Measurements from ENCODE around the gene PPDPF. TPM values are rescaled to one million over a fixed set of nuclear protein-coding genes. Genes with fewer than 3 reads are reported as not detected.

The PPDPF gene
- total and polyA plus RNA-seq, 2 donors (not counting 3 experiments of a cell fraction or from before 2014, with no cell fraction given), result 52.2 to 219 TPM

- CTCF ChIA-PET, result interaction anchor here (2.4 kb wide), 1 partner anchor 10 kb away, joined by 8 read pairs; no protein-coding TSS in a partner anchor
- Histone ChIP-seq H3K79me2 (ENCODE audit: control insufficient read depth, insufficient read depth, low read length) (no peaks in the 10 kb centered on the region), H3K27ac (ENCODE audit: insufficient read depth, low read depth, low read length) (no peak overlapping the region), H3K9ac (replicated peaks; ENCODE audit: extremely low read depth, insufficient read depth, low read length) (no peak overlapping the region), H3K36me3 (ENCODE audit: control insufficient read depth in 2 of 2, extremely low read depth in 1 of 2, insufficient read depth in 2 of 2, low read length in 2 of 2) (no peaks in the 10 kb centered on the region), H3K9me3 (replicated peaks; ENCODE audit: control insufficient read depth, insufficient read depth, low read length) (no peaks in the 10 kb centered on the region), H2AFZ (ENCODE audit: low read depth, low read length) (no peak overlapping the region), H3K9me1 (replicated peaks; ENCODE audit: control insufficient read depth, extremely low read depth, insufficient read depth, low read length) (no peaks in the 10 kb centered on the region), H3K4me3 (replicated peaks in 1 of 3; ENCODE audit: insufficient read depth in 1 of 3, low read depth in 1 of 3, low read length in 3 of 3) (no peak overlapping the region), H3K4me2 (ENCODE audit: insufficient read depth, low read length) (no peak overlapping the region), H3K4me1 (ENCODE audit: control insufficient read depth, extremely low read depth, insufficient read depth, low read length) (no peaks in the 10 kb centered on the region), H3K27me3 (ENCODE audit: control insufficient read depth in 2 of 2, insufficient read depth in 2 of 2, low read length in 2 of 2) (no peaks in the 10 kb centered on the region), H4K20me1 (replicated peaks; ENCODE audit: control insufficient read depth, extremely low read depth, insufficient read depth, low read length) (no peaks in the 10 kb centered on the region)
- TF ChIP-seq POLR2A (IDR thresholded peaks at IDR 0.05; ENCODE audit: low read depth, low read length), result no peak
- TF ChIP-seq FOS (IDR thresholded peaks at IDR 0.05; ENCODE audit: borderline replicate concordance, insufficient read depth, low read length), result no peak
- TF ChIP-seq MAX (IDR thresholded peaks at IDR 0.05; ENCODE audit: insufficient read depth, insufficient read length), result no peak
- POLR2A ChIA-PET, result no interaction called here
- BruUV-seq (replicated peaks), result no TSS peak
- dilution Hi-C loops (cut with MboI; ENCODE audit: extremely low pct_ligation_motif_present, low sequenced_read_pairs) (no loop called here), intact Hi-C loops (cut with micrococcal nuclease) (no loop called here)
- FAIRE-seq (no peak), DNase-seq (ENCODE audit: low read depth, low spot score) (no peak)
These were observed 14.8 kb upstream of the PPDPF start for GRCh38 chr20:63505723-63506122.

GRCh38 chr20:63507083-63507743 lies 13.4 kb upstream of the PPDPF start:
- DNase-seq (ENCODE audit: low read depth, low spot score) (no peak), FAIRE-seq (no peak)
- Histone ChIP-seq H3K27me3 (ENCODE audit: control insufficient read depth in 2 of 2, insufficient read depth in 2 of 2, low read length in 2 of 2) (peaks cover 0 to 2% of the 10 kb centered on the region in 2 experiments), H3K9me3 (replicated peaks; ENCODE audit: control insufficient read depth, insufficient read depth, low read length) (no peaks in the 10 kb centered on the region), H3K9ac (replicated peaks; ENCODE audit: extremely low read depth, insufficient read depth, low read length) (no peak overlapping the region), H3K36me3 (ENCODE audit: control insufficient read depth in 2 of 2, extremely low read depth in 1 of 2, insufficient read depth in 2 of 2, low read length in 2 of 2) (no peaks in the 10 kb centered on the region), H2AFZ (ENCODE audit: low read depth, low read length) (no peak overlapping the region), H4K20me1 (replicated peaks; ENCODE audit: control insufficient read depth, extremely low read depth, insufficient read depth, low read length) (no peaks in the 10 kb centered on the region), H3K4me2 (ENCODE audit: insufficient read depth, low read length) (no peak overlapping the region), H3K9me1 (replicated peaks; ENCODE audit: control insufficient read depth, extremely low read depth, insufficient read depth, low read length) (no peaks in the 10 kb centered on the region), H3K79me2 (ENCODE audit: control insufficient read depth, insufficient read depth, low read length) (no peaks in the 10 kb centered on the region), H3K27ac (ENCODE audit: insufficient read depth, low read depth, low read length) (no peak overlapping the region), H3K4me3 (replicated peaks in 1 of 3; ENCODE audit: insufficient read depth in 1 of 3, low read depth in 1 of 3, low read length in 3 of 3) (no peak overlapping the region), H3K4me1 (ENCODE audit: control insufficient read depth, extremely low read depth, insufficient read depth, low read length) (no peaks in the 10 kb centered on the region)
- CTCF ChIA-PET, result interaction anchor here (1.9 kb wide), 1 partner anchor 10 kb away, joined by 8 read pairs; no protein-coding TSS in a partner anchor
- intact Hi-C loops (cut with micrococcal nuclease), result no loop called here
- no TSS peak for BruUV-seq (replicated peaks)
- TF ChIP-seq MYC (IDR thresholded peaks at IDR 0.05; ENCODE audit: low read depth, low read length), result no peak
- no peak for TF ChIP-seq JUN (IDR thresholded peaks at IDR 0.05; ENCODE audit: borderline replicate concordance, insufficient read depth, insufficient read length, low read depth)
- no peak for TF ChIP-seq EZH2 (IDR thresholded peaks at IDR 0.05; ENCODE audit: borderline replicate concordance, low read depth, low read length, severe bottlenecking)
- TF ChIP-seq POLR2A (IDR thresholded peaks at IDR 0.05; ENCODE audit: low read depth, low read length), result no peak
- no peak for TF ChIP-seq MAX (IDR thresholded peaks at IDR 0.05; ENCODE audit: insufficient read depth, insufficient read length)
- no peak for TF ChIP-seq POLR2AphosphoS5 (IDR thresholded peaks at IDR 0.05; ENCODE audit: insufficient read depth, low read depth, low read length)
- no peak for TF ChIP-seq FOS (IDR thresholded peaks at IDR 0.05; ENCODE audit: borderline replicate concordance, insufficient read depth, low read length)
- TF ChIP-seq CTCF (IDR thresholded peaks at IDR 0.05; ENCODE audit: extremely low read depth in 1 of 2, insufficient read depth in 1 of 2, low read depth in 1 of 2, low read length in 2 of 2), result no peak
- TF ChIP-seq GATA2 (IDR thresholded peaks at IDR 0.05; ENCODE audit: insufficient read depth, insufficient read length, low read depth, low read length), result no peak
- POLR2A ChIA-PET, result no interaction called here
- dilution Hi-C loops (cut with MboI; ENCODE audit: extremely low pct_ligation_motif_present, low sequenced_read_pairs), result no loop called here
